GM12878 (cell line): ENCODE data around the gene RYR2.

Experiments
- ATF3 ChIP-seq: IDR thresholded peaks from 2 replicates; pipeline ENCODE4 v1.6.1; 2011; ENCODE audit warnings: low read depth, mild to moderate bottlenecking, low read length, moderate library complexity, borderline replicate concordance; ENCODE audit errors: extremely low read depth
- CTCF ChIP-seq, 3 experiments: IDR thresholded peaks in 2 of 3; conservative IDR thresholded peaks in 1 of 3; 2 replicates each; pipeline ENCODE4 v1.5.1; 2011; ENCODE audit warnings: low read depth in 3 of 3, low read length in 3 of 3, mild to moderate bottlenecking in 3 of 3, control low read depth in 2 of 3, moderate library complexity in 2 of 3, inconsistent platforms in 1 of 3, mixed read lengths in 1 of 3; ENCODE audit not compliant: control insufficient read depth in 2 of 3, insufficient read depth in 1 of 3; ENCODE audit errors: extremely low read depth in 1 of 3
- CUX1 ChIP-seq: IDR thresholded peaks from 2 replicates; pipeline ENCODE4 v1.6.1; 2012; ENCODE audit warnings: improper control_type of control experiment, low read depth, low read length; ENCODE audit not compliant: insufficient replicate concordance
- EP300 ChIP-seq, 2 experiments: fragments of 150-350 bp in 1 of 2; IDR thresholded peaks; 2 replicates each; pipeline ENCODE4 v1.6.1; 2011 to 2012; ENCODE audit warnings: low read depth in 2 of 2, low read length in 2 of 2, borderline replicate concordance in 1 of 2, improper control_type of control experiment in 1 of 2, inconsistent platforms in 1 of 2; ENCODE audit not compliant: control insufficient read depth in 1 of 2
- FOXK2 ChIP-seq: fragments of 450-650 bp; IDR thresholded peaks from 2 replicates; pipeline ENCODE4 v1.6.1; 2017; ENCODE audit warnings: mild to moderate bottlenecking, moderate library complexity
- RFX5 ChIP-seq: IDR thresholded peaks from 2 replicates; pipeline ENCODE4 v1.6.1; 2011; ENCODE audit warnings: low read depth, low read length, improper control_type of control experiment
- TAF1 ChIP-seq: IDR thresholded peaks from 2 replicates; pipeline ENCODE4 v1.6.1; 2011; ENCODE audit warnings: mild to moderate bottlenecking, low read depth, low read length, borderline replicate concordance

- TF ChIP-seq TAF1 (no peak), ATF3 (no peak), EP300 (IDR thresholded peaks at IDR 0.05; ENCODE audit: borderline replicate concordance in 1 of 2, control insufficient read depth in 1 of 2, low read depth in 2 of 2, low read length in 2 of 2) (no peak), FOXK2 (no peak), CTCF (IDR thresholded peaks at IDR 0.05 in 2 of 3, conservative IDR thresholded peaks at IDR 0.05 in 1 of 3; ENCODE audit: control insufficient read depth in 2 of 3, extremely low read depth in 1 of 3, insufficient read depth in 1 of 3, low read depth in 3 of 3, low read length in 3 of 3) (no peak), CUX1 (no peak), RFX5 (no peak)
Observed at GRCh38 chr1:237187842-237188241, 145.9 kb downstream of the RYR2 start.
